Activated naive CD8-positive, alpha-beta T cell treated with anti-CD3 and anti-CD28 coated beads, Interleukin-2, amount 50 U/mL, for 24 hours (primary cell): Measurements from ENCODE around the gene SERPINB2.

Source experiments
- ATAC-seq: fragments of 150-1000 bp; cut with Tn5 transposase; one replicate; pipeline ENCODE4 v1.10.0; 2021
- DNase-seq: peaks from one replicate; pipeline ENCODE4 v3.0.0; 2021
- H3K27ac Mint-ChIP-seq: one replicate; pipeline ENCODE4 v1.8.0; 2021; ENCODE audit warnings: mild to moderate bottlenecking, mixed read lengths
- H3K27me3 Mint-ChIP-seq: one replicate; pipeline ENCODE4 v1.8.0; 2021; ENCODE audit warnings: mixed read lengths
- H3K36me3 Mint-ChIP-seq: one replicate; pipeline ENCODE4 v1.8.0; 2021; ENCODE audit warnings: low read depth, mixed read lengths
- H3K4me1 Mint-ChIP-seq: one replicate; pipeline ENCODE4 v1.8.0; 2021; ENCODE audit warnings: mixed read lengths
- H3K4me3 Mint-ChIP-seq: one replicate; pipeline ENCODE4 v1.8.0; 2021; ENCODE audit warnings: mild to moderate bottlenecking, moderate library complexity, mixed read lengths
- H3K9me3 Mint-ChIP-seq: one replicate; pipeline ENCODE4 v1.8.0; 2021; ENCODE audit warnings: mixed read lengths

The SERPINB2 gene

GRCh38 chr18:63887424-63887823 is at the start of gene SERPINB2:
Gene SERPINB2 (plus strand): TSS chr18:63887705. CDS start chr18:63891445, 3,740 bp downstream.
- Mint-ChIP-seq H3K36me3 (no peaks in the 10 kb centered on the region), H3K4me3 (no peak within 1 kb of the TSS), H3K27me3 (peaks cover 16% of the 10 kb centered on the region), H3K27ac (no peak within 1 kb of the TSS), H3K4me1 (no peaks in the 10 kb centered on the region), H3K9me3 (no peaks in the 10 kb centered on the region)
- ATAC-seq (peak; percentile 59), DNase-seq (no peak)

- ATAC-seq, result no peak
- Mint-ChIP-seq H3K27me3 (peaks cover 10% of the 10 kb centered on the region), H3K9me3 (no peaks in the 10 kb centered on the region), H3K4me3 (no peak overlapping the region), H3K36me3 (no peaks in the 10 kb centered on the region), H3K27ac (no peak overlapping the region), H3K4me1 (no peaks in the 10 kb centered on the region)
- no peak for DNase-seq
Observed at GRCh38 chr18:63843008-63843407, 44.5 kb upstream of the SERPINB2 start.

GRCh38 chr18:63844254-63844653 is 43.3 kb upstream of the SERPINB2 start:
- ATAC-seq (no peak), DNase-seq (no peak)
- Mint-ChIP-seq H3K4me1 (no peaks in the 10 kb centered on the region), H3K27ac (no peak overlapping the region), H3K36me3 (no peaks in the 10 kb centered on the region), H3K27me3 (peaks cover 15% of the 10 kb centered on the region), H3K4me3 (no peak overlapping the region), H3K9me3 (no peaks in the 10 kb centered on the region)

- ATAC-seq (no peak), DNase-seq (no peak)
- no peak overlapping the region for H3K27ac Mint-ChIP-seq
- peaks cover 11% of the 10 kb centered on the region for H3K27me3 Mint-ChIP-seq
- H3K36me3 Mint-ChIP-seq, result no peaks in the 10 kb centered on the region
- H3K4me3 Mint-ChIP-seq, result no peak overlapping the region
- no peaks in the 10 kb centered on the region for H3K4me1 Mint-ChIP-seq
- H3K9me3 Mint-ChIP-seq, result no peaks in the 10 kb centered on the region
Observed at GRCh38 chr18:63848159-63848558, 39.3 kb upstream of the SERPINB2 start.

- no peaks in the 10 kb centered on the region for H3K9me3 Mint-ChIP-seq
- H3K27me3 Mint-ChIP-seq, result peaks cover 9% of the 10 kb centered on the region
- H3K27ac Mint-ChIP-seq, result no peak overlapping the region
- H3K4me1 Mint-ChIP-seq, result no peaks in the 10 kb centered on the region
- ATAC-seq, result no peak
- no peak for DNase-seq
- H3K4me3 Mint-ChIP-seq, result no peak overlapping the region
- no peaks in the 10 kb centered on the region for H3K36me3 Mint-ChIP-seq
Observed at GRCh38 chr18:63850020-63850419, 37.5 kb upstream of the SERPINB2 start.

- Mint-ChIP-seq H3K4me1 (no peaks in the 10 kb centered on the region), H3K4me3 (no peak overlapping the region), H3K27ac (no peak overlapping the region), H3K9me3 (no peaks in the 10 kb centered on the region), H3K36me3 (no peaks in the 10 kb centered on the region), H3K27me3 (peaks cover 9% of the 10 kb centered on the region)
- ATAC-seq (no peak), DNase-seq (no peak)
Observed at GRCh38 chr18:63850636-63851035, 36.9 kb upstream of the SERPINB2 start.

GRCh38 chr18:63858456-63858855 is 29.0 kb upstream of the SERPINB2 start:
- peaks cover 10% of the 10 kb centered on the region for H3K27me3 Mint-ChIP-seq
- ATAC-seq, result no peak
- H3K36me3 Mint-ChIP-seq, result no peaks in the 10 kb centered on the region

GRCh38 chr18:63859781-63860475 is 27.6 kb upstream of the SERPINB2 start:
- H3K9me3 Mint-ChIP-seq, result no peaks in the 10 kb centered on the region
- H3K4me3 Mint-ChIP-seq, result no peak overlapping the region
- H3K27me3 Mint-ChIP-seq, result peaks cover 10% of the 10 kb centered on the region
- H3K4me1 Mint-ChIP-seq, result no peaks in the 10 kb centered on the region
- DNase-seq (no peak), ATAC-seq (no peak)
- no peak overlapping the region for H3K27ac Mint-ChIP-seq
- no peaks in the 10 kb centered on the region for H3K36me3 Mint-ChIP-seq

More at GRCh38 chr18:63858456-63858855, 29.0 kb upstream of the SERPINB2 start:
- no peak overlapping the region for H3K27ac Mint-ChIP-seq
- no peaks in the 10 kb centered on the region for H3K4me1 Mint-ChIP-seq
- no peak overlapping the region for H3K4me3 Mint-ChIP-seq
- H3K9me3 Mint-ChIP-seq, result no peaks in the 10 kb centered on the region
- DNase-seq, result no peak

- H3K27ac Mint-ChIP-seq, result no peak overlapping the region
- ATAC-seq (no peak), DNase-seq (no peak)
- H3K4me3 Mint-ChIP-seq, result no peak overlapping the region
- H3K4me1 Mint-ChIP-seq, result no peaks in the 10 kb centered on the region
- H3K9me3 Mint-ChIP-seq, result no peaks in the 10 kb centered on the region
- H3K27me3 Mint-ChIP-seq, result peaks cover 10% of the 10 kb centered on the region
- H3K36me3 Mint-ChIP-seq, result no peaks in the 10 kb centered on the region
Observed at GRCh38 chr18:63860531-63860930, 27.0 kb upstream of the SERPINB2 start.

- DNase-seq (no peak), ATAC-seq (no peak)
- H3K27ac Mint-ChIP-seq, result no peak overlapping the region
- no peaks in the 10 kb centered on the region for H3K36me3 Mint-ChIP-seq
- no peaks in the 10 kb centered on the region for H3K27me3 Mint-ChIP-seq
- no peak overlapping the region for H3K4me3 Mint-ChIP-seq
- no peaks in the 10 kb centered on the region for H3K4me1 Mint-ChIP-seq
- no peaks in the 10 kb centered on the region for H3K9me3 Mint-ChIP-seq
Observed at GRCh38 chr18:63867368-63868125, 20.0 kb upstream of the SERPINB2 start.

- no peaks in the 10 kb centered on the region for H3K27me3 Mint-ChIP-seq
- H3K4me3 Mint-ChIP-seq, result no peak overlapping the region
- H3K4me1 Mint-ChIP-seq, result no peaks in the 10 kb centered on the region
Observed at GRCh38 chr18:63868546-63868945, 19.0 kb upstream of the SERPINB2 start.

GRCh38 chr18:63869374-63869773 is 18.1 kb upstream of the SERPINB2 start:
- no peaks in the 10 kb centered on the region for H3K9me3 Mint-ChIP-seq
- H3K4me3 Mint-ChIP-seq, result no peak overlapping the region
- H3K36me3 Mint-ChIP-seq, result no peaks in the 10 kb centered on the region

More at GRCh38 chr18:63868546-63868945, 19.0 kb upstream of the SERPINB2 start:
- DNase-seq, result no peak
- no peak for ATAC-seq
- Mint-ChIP-seq H3K9me3 (no peaks in the 10 kb centered on the region), H3K27ac (no peak overlapping the region), H3K36me3 (no peaks in the 10 kb centered on the region)

GRCh38 chr18:63869851-63870250 is 17.7 kb upstream of the SERPINB2 start:
- ATAC-seq (no peak), DNase-seq (no peak)

More at GRCh38 chr18:63869374-63869773, 18.1 kb upstream of the SERPINB2 start:
- ATAC-seq (no peak), DNase-seq (no peak)
- Mint-ChIP-seq H3K4me1 (no peaks in the 10 kb centered on the region), H3K27ac (no peak overlapping the region), H3K27me3 (no peaks in the 10 kb centered on the region)

GRCh38 chr18:63871836-63872235 is 15.7 kb upstream of the SERPINB2 start:
- Mint-ChIP-seq H3K27ac (no peak overlapping the region), H3K4me3 (no peak overlapping the region), H3K27me3 (no peaks in the 10 kb centered on the region), H3K9me3 (no peaks in the 10 kb centered on the region), H3K36me3 (no peaks in the 10 kb centered on the region), H3K4me1 (no peaks in the 10 kb centered on the region)
- no peak for ATAC-seq
- DNase-seq, result no peak

More at GRCh38 chr18:63869851-63870250, 17.7 kb upstream of the SERPINB2 start:
- Mint-ChIP-seq H3K27me3 (no peaks in the 10 kb centered on the region), H3K4me1 (no peaks in the 10 kb centered on the region), H3K36me3 (no peaks in the 10 kb centered on the region), H3K9me3 (no peaks in the 10 kb centered on the region), H3K4me3 (no peak overlapping the region), H3K27ac (no peak overlapping the region)

- no peak for ATAC-seq
- H3K4me3 Mint-ChIP-seq, result no peak overlapping the region
- no peaks in the 10 kb centered on the region for H3K27me3 Mint-ChIP-seq
- no peaks in the 10 kb centered on the region for H3K9me3 Mint-ChIP-seq
- H3K36me3 Mint-ChIP-seq, result no peaks in the 10 kb centered on the region
- H3K4me1 Mint-ChIP-seq, result no peaks in the 10 kb centered on the region
- no peak for DNase-seq
- no peak overlapping the region for H3K27ac Mint-ChIP-seq
Observed at GRCh38 chr18:63872586-63872985, 14.9 kb upstream of the SERPINB2 start.
